Measurements from ENCODE around the gene SYT2. TPM values are rescaled to one million over a fixed set of nuclear protein-coding genes. Genes with fewer than 3 reads are reported as not detected.
"Not testable (repeated sequence)": the region's sequence is repeated elsewhere in the genome, so short reads cannot be mapped to it uniquely, and the experiment has no call there.

The SYT2 gene
- total RNA-seq, 1 experiment from 2014 or later = not detected

DNA sequence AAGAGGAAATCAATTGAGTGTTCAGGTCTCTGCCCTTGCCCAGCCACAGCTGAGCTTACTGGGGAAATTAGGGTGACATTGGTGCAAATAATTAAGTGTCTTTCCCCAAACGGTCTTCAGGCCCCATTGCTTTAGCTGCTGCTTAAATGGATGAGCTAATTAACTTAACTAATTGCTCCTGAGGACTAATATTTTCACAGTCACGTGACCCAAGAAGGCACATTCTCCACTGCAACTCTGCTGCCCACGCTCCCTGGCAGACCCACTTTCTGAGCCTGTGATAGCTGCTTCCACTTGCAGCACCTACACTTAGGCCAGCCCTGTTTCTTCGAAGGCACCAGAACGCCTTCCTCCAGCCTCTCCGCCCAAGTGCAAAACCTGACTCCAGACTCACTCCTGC, 56.2 kb downstream of the SYT2 start:
- no peak for DNase-seq (ENCODE audit: low spot score)
- in situ Hi-C loops (cut with HindIII; ENCODE audit: low sequenced_read_pairs) = no loop called here

DNA sequence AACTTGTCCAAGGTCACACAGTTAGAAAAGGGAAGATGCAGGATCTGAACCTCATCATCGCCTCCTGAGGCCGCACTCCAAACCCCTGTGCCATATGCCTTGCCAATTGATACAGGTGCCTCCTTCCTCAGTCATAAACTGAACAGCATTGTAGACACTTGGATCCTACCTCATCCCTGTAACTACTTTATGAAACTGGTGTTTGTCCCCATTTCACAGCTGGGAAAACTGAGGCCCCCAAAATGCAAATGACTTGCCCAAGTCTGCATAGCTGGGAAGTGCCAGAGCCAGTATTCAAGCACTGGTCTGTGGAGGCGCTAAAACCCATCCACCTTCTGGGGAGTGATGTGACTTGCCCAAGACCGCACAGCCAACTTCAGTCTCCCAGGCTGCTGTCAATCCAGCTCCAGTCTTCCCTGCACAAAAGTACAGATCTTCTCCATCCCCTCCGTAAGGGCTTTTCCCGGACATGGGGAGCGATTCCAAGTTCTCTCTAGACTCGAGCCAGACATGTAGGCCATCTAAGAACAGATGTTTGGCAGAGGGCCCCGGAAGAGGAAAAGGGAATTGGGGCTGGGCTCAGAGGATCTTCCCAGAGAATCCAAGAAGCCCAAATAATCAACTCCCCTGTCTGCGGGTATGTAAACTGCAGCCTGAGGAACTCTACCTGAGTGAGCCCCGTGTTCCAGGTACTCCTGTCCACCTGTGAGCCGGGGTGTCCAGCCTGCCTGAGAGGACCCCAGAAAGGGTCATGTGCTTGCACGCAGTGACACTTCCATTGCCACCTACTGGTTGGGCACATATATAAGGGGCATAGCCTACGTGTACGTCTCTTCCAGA, 60.5 kb downstream of the SYT2 start:
- no peak for DNase-seq (ENCODE audit: low spot score)

DNA sequence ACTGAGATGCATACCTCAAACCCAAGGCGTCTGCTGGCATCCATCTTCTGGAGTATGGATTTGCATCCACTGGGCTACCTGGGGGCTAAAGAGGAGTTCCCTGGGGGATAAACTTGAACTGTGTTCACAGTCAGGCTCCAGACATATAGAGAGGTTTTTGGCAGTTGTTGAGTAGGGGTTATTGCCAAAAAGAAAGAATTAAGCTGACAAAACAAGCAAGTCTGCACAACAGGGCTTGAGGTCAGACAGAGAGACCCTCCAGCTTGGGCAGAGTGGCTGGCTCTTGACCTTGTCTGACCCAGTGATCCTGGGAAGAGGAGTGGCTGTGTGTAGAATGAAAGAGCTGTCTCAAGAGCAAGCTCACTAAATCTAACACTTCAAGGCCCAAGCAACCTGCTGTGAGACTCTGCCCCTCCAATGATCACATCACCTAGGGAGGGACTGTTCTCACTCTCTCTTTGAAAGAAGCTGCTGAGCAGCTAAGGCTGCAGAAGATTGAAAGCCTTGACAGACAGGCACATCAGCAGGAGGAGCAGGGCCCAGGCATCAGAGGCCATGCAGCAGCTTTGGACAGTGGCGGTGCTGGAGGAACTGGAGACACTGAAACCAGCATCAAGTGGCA, 61.5 kb downstream of the SYT2 start:
- in situ Hi-C loops (cut with HindIII; ENCODE audit: low sequenced_read_pairs) = no loop called here
- DNase-seq (ENCODE audit: low spot score) = no peak

More for the DNA sequence above, 60.5 kb downstream of the SYT2 start:
- in situ Hi-C loops (cut with HindIII; ENCODE audit: low sequenced_read_pairs) = no loop called here

GRCh38 chr1:202645097-202645476, 65.2 kb downstream of the SYT2 start:
- in situ Hi-C loops (cut with HindIII; ENCODE audit: low sequenced_read_pairs) = no loop called here
- no peak for DNase-seq (ENCODE audit: low spot score)

DNA sequence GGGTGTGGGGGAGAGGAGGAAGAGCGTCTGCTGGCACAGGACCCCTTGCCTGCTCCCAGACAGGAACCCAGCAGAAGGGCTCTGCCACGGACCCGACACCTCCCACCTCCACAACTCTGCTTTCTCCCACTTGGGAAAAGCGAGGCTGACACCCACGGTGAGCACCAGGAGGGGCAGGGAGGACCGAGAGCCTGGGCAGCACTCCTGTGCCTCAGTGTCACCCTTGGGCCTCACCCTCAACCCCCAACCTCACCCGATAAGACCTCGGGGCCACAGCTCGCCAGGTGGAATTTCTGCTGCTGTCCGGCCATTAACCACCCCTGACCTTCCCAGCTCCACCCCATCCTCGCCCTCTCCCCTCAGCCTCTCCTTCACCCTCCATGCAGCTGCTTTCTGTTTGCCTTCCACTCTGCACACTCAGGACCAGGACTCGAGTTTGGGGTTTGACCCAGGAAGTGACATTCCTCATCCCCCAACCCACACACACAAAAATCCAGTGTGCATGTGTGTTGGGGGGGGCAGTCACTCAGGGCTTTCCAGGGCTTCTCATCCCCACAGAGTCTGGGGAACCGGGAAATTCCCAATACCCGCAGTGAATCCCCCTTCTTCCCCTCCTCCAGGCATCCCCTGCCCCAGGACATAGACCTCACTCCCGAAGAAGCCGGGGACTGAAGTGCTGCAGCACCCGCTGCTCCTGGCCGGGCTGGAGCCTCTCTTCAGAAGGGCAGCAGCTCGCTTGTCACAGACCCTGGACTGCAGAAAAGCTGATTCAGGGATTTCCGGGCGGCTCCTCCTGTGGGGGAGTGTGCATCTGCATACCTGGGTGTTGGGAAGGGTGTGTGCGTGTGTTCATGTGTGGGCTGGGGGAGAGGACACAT, 65.8 kb downstream of the SYT2 start:
- in situ Hi-C loops (cut with HindIII; ENCODE audit: low sequenced_read_pairs) = no loop called here
- no peak for DNase-seq (ENCODE audit: low spot score)

DNA sequence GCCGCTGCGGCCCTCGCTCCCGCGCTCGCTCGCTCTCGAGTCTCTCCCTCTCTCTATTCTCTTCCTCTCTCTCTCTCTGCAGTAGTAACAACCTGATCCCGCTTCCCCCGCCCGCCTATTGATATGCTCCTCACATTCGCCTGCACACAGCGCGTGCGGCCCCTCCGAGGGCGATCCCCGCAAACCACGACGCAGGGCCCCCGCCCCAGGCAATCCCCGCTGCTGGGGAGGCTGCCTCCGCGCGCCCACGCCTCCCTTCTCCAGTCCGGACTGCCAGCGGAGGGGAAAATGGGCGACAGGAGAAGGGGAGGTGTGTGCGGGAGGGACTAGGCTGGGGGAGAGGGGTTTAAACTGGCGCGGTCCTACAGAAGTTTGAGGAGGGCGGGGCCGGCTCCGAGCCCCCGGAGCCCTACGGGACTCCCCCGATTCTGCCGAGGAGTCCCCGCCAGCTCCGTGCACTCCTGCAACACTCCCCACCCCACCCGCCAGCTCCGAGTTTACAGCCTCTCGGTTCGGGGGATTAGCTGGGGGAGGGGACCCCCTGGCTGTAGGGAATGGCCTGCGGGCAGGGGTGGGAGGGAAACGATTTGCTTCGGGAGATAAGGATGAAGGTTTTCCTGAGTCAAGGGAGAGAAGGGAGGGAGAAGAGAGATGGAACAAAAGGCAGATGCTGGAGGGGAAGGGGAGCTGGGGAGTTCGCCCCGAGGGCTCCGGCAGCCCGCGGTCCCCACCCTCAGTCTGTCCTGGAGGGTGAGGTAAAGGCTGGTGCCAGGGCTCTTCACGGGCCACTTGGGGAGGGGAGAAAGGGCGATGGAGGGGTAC, 66.6 kb downstream of the SYT2 start:
- DNase-seq (ENCODE audit: low spot score) = peak; percentile 45

DNA sequence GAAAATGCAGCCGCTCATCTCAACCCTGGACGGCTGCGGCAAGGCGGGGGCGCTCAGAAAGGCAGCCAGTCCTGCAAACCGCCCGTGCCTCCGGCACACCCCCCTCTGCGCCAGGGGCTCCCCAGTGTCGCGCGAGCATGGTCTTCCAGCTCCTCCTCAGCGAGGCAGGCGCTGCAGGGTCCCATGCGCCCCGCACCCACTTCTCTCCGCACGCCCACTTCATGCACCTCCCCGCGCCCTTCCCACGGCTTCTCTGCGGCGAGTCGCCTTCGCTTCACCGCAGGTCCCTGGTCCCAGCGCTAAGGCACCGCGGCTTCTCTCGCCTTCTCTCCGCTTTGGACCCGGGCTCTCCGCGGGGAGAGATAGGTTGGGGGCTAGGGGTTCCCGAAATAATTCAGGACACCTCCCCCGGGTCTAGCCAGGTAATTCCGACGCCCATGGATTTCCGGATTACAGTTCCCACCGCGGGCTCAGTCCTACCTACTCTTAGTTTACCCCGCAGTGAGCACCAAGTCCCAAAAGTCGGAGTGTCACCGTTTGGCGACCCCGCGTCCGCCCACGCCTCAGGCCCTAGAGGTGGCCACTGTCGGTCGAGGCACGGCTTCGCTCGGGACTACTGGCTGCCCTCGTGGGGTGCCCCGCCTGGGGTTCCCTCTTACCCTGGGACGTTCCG, 67.5 kb downstream of the SYT2 start:
- DNase-seq (ENCODE audit: low spot score) = peak; percentile 38
- in situ Hi-C loops (cut with HindIII; ENCODE audit: low sequenced_read_pairs) = no loop called here

More for the DNA sequence above, 66.6 kb downstream of the SYT2 start:
- in situ Hi-C loops (cut with HindIII; ENCODE audit: low sequenced_read_pairs) = no loop called here

GRCh38 chr1:202642212-202642611, 68.0 kb downstream of the SYT2 start:
- DNase-seq (ENCODE audit: low spot score) = no peak
- in situ Hi-C loops (cut with HindIII; ENCODE audit: low sequenced_read_pairs) = no loop called here

GRCh38 chr1:202639500-202639899, 70.8 kb downstream of the SYT2 start:
- peak; percentile 37 for DNase-seq (ENCODE audit: low spot score)
- in situ Hi-C loops (cut with HindIII; ENCODE audit: low sequenced_read_pairs) = no loop called here

- DNase-seq (ENCODE audit: low spot score) = peak; percentile 91
- in situ Hi-C loops (cut with HindIII; ENCODE audit: low sequenced_read_pairs) = not testable (repeated sequence)
Measured at GRCh38 chr1:202638701-202639305, 71.5 kb downstream of the SYT2 start.

GRCh38 chr1:202638019-202638700, 72.1 kb downstream of the SYT2 start:
- DNase-seq (ENCODE audit: low spot score) = no peak
- in situ Hi-C loops (cut with HindIII; ENCODE audit: low sequenced_read_pairs) = no loop called here

DNA sequence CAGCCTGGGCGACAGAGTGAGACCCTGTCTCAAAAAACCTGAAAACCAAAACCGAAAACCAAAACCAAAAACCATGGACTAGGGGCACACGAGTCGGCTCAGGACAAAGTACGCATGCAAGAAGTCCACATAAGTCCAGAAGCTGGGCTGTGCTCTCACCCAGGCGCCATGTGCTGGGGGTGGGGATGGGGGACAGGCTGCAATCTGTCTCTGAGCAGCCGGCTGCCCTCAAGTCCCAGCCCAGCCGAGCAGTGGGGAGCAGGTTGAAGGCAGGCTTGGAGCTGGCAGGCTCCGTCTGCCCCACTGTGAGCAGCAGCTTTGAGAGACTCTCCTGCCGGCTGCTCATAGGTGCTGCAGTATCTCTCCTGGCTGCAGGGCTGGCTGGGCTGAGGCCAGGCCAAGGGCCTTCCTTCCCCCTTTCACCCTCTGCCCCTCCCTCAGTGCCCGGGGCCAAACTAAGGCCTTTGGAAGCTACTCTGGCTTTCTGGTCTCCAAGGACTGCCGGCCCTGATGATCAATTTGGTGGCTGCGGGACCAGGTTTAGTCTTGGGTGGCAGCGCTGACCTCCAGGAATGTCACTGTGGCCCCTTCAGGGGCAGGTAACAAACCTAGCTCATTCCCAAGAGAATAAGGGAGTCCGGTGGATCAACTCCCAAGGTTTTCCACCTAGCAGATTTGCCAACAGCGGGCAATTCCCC, 72.8 kb downstream of the SYT2 start:
- in situ Hi-C loops (cut with HindIII; ENCODE audit: low sequenced_read_pairs) = not testable (repeated sequence)
- peak; percentile 92 for DNase-seq (ENCODE audit: low spot score)

DNA sequence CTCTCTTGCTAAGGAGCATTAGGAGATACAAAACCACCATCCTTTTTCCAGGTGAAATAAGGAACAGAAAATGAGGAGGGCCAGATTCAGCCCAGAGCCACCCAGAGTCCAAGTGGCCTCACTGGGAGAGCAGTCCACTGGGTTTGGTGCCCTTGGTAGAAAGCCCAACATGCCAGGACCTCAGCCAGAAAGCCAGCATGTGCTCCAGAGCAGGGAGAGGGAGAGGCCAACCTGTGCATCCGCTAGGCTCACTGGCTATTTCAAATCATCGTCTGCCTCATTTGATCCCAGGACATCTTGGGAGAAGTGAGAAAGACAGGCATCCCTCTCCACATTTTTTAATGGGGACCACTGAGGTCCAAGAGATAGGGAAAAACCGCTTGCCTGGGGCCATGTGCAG, 74.1 kb downstream of the SYT2 start:
- in situ Hi-C loops (cut with HindIII; ENCODE audit: low sequenced_read_pairs) = not testable (repeated sequence)
- DNase-seq (ENCODE audit: low spot score) = peak; percentile 77

DNA sequence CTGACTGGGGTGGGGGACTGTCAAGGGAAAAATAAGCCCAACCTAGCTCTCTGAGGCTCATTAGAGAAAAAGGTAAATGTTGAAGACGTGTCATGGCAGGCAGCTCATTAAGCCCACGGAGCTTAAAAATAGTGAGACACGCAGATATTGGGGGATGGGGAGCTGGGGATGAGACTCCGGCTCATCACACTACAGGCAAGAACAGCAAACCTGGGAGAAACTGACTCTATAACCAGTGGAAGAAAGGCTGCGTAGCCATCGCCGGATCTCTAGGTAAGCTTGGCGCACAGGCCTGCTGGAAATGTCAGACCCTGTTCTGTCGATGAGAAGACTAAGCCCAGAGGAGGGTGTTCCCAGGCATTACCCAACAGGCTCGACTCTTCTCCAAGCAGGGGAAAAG, 78.0 kb downstream of the SYT2 start:
- DNase-seq (ENCODE audit: low spot score) = no peak
- in situ Hi-C loops (cut with HindIII; ENCODE audit: low sequenced_read_pairs) = no loop called here

- in situ Hi-C loops (cut with HindIII; ENCODE audit: low sequenced_read_pairs) = no loop called here
Measured at GRCh38 chr1:202631076-202631923, 79.0 kb downstream of the SYT2 start.

GRCh38 chr1:202630541-202630940, 79.7 kb downstream of the SYT2 start:
- no peak for DNase-seq (ENCODE audit: low spot score)
- in situ Hi-C loops (cut with HindIII; ENCODE audit: low sequenced_read_pairs) = no loop called here

More at GRCh38 chr1:202631076-202631923, 79.0 kb downstream of the SYT2 start:
- no peak for DNase-seq (ENCODE audit: low spot score)

All from G401 (cell line).